Left colon (tissue), 2 donors: ENCODE results near the gene AQR. TPM values are rescaled to one million over a fixed set of nuclear protein-coding genes. Genes with fewer than 3 reads are reported as not detected.
"Not testable (repeated sequence)": the region's sequence is repeated elsewhere in the genome, so short reads cannot be mapped to it uniquely, and the experiment has no call there.

ENCODE experiments used
- ATAC-seq: fragments of 200-7000 bp; cut with Tn5 transposase; one replicate; pipeline ENCODE4 v1.9.1; 2020; ENCODE audit warnings: mild to moderate bottlenecking, moderate library complexity
- DNase-seq, 2 donors: peaks; one replicate each; pipeline ENCODE4 v3.0.0-alpha.2; 2020
- intact Hi-C, 2 donors: fragments of 100-400 bp; cut with DNase I in 1 of 2; cut with micrococcal nuclease in 1 of 2; formaldehyde crosslinking; loops; one replicate each; pipeline versions ENCODE4 v1.11.2 to v1.14.0; 2022; cut with DNase I, micrococcal nuclease
- total RNA-seq, 2 donors: library from RNA; stranded (reverse); fragmentation: NEBNext Ultra II Directional; extraction: Animal tissue kit (Norgen Biotek cat#: 25700); gene quantifications; one replicate each; pipeline ENCODE4 v1.2.1, GENCODE V29; 2021
- donor health status: DM: no; HTN: no; CAD: no.
- donor health status: DM: yes; HTN: yes; CAD: no.

AQR gene
- total RNA-seq, 2 donors from 2014 or later: 22.7 to 24.3 TPM

DNA sequence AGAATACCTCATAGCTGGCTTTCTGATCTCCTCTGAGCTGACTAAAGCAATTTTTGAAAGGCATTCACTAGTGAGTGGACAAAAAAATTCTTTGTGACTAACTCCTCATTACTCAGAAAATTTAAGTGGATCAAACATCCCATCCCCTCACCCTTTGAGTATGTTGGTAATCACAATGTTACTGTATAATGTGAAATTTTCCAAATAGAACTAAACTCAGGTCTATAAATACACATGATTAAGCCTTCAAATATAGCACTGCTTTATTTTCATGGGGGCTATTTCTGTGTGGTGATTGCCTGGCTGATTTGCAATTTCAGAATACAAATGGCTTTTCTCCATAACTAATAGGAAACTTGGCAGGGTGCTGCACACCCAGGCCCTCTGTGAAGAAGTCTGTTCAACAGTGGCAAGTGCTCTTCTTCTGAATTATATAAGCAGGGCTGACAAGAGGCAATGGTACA lies 128.2 kb downstream of the AQR start:
- intact Hi-C loops: no loop called here
- DNase-seq (no peak), ATAC-seq (no peak)

- DNase-seq: no peak
- intact Hi-C loops: no loop called here
- ATAC-seq: no peak
Observed at GRCh38 chr15:34838282-34838681, 131.3 kb downstream of the AQR start.

DNA sequence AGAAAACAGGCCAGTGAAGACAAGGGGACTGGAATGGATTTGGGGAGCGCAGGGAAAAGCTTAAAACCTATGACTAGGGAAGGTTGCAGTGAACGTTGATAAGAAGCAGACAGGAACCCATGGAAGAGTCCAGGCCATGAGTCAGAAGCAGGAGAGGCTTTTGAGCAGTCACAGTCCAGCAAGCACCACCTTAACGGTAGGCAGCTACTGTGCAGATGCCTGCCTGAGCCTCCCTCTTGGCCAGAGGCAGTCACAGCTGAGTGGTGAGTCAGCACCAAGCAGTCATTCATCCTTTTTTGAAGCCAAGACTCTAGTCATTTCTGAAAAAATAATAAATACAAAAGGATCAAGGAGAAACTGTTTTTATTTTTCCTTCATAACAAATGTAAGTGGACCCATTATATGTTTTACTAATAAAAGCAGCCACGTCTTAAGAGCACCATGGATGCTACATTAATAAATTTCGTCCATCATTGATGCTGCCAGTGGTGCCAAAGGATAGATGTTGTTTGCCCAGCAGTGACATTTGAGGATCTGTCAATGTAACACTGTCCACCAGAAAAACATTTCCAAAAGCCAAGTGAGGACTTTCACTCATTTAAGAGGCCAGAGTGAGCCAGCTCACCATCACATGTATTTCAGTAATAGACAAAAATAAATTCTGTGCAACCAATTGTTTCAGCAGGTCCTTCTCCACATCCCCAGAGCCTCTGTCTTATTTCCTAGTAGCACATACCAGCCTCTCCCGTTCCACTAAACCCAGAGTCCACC lies 132.1 kb downstream of the AQR start:
- DNase-seq (no peak), ATAC-seq (no peak)
- intact Hi-C loops: no loop called here

GRCh38 chr15:34828145-34828911 lies 141.2 kb downstream of the AQR start:
- DNase-seq (no peak), ATAC-seq (no peak)
- intact Hi-C loops: no loop called here

DNA sequence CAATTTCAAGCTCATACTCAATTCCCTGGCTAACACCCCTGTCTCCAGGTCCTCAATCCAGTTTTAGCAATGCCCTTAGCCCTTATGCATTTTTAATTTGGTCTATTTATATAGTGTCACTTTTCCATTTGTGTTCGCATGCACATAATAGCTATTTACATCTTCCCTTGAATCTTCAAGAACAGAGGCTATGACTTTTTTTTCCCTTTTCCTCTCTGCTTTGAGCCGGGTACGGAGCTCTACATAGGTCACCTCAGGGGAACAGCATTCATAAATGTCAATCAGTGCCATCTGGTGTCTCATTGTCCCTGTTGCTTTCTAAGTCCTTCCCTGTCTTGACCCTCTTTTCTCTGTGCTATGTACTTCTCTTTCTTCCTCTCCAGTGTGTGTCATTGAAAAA lies 147.7 kb downstream of the AQR start:
- ATAC-seq (no peak), DNase-seq (no peak)
- intact Hi-C loops: no loop called here

- intact Hi-C loops: no loop called here
- DNase-seq (no peak), ATAC-seq (no peak)
Observed at GRCh38 chr15:34820110-34820509, 149.4 kb downstream of the AQR start.

DNA sequence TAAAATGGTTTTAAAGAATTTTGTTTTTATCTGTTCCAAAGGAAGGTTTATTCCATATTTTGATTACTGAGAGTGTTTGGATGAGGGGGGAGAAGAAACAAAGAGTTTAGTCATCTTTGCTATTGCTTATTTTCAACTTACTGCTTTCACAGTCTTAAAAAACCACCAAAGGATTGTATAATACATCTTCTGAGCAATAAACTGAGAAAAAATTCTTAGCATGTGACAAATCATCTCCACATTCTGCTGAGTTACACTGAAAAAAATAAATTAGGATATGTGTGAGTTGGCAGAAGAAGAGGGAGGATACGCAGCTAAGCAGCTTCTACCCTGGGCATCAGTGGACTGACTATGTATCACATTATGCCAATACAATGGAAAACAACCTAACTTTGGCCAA lies 151.0 kb downstream of the AQR start:
- ATAC-seq (no peak), DNase-seq (no peak)
- intact Hi-C loops: no loop called here

DNA sequence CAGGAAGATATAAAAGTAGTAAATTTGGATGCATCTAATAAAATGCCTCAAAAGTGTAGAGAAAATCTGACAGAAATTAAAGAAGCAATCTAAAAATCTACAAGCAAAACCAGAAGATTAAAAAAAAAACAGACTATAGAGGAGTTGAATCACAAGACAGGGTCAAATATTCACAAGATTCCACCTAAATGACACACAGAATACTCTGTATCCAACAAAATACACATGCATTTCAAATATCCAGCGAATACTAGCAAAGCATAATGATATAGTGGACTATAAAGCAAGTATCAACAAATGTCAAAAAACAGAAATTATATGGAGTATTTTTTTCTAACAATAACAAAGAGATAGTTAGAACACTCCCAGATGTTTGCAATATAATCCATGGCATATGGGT lies 153.7 kb downstream of the AQR start:
- DNase-seq (no peak), ATAC-seq (no peak)
- intact Hi-C loops: no loop called here

GRCh38 chr15:34813446-34814190 lies 155.9 kb downstream of the AQR start:
- DNase-seq: no peak
- no peak for ATAC-seq
- intact Hi-C loops: no loop called here

DNA sequence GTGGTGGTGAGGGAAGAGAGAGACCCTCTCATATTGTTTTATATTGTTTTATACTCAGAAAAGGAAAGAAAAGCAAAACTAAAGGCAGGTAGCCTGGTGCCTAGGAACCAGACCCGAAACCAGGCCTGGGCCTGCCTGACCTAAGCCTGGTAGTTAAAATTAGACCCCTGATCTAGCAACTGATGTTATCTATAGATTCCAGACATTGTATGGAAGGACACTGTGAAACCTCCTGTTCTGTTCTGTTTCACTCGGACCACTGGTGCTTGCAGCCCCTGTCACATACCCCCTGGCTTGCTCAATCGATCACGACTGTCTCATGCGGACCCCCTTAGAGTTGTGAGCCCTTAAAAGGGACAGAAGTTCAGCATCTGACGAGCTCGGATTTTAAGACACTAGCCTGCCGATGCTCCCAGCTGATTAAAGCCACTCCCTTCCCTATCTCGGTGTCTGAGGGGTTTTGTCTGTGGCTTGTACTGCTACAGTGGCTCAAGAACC lies 156.6 kb downstream of the AQR start:
- DNase-seq, ATAC-seq, intact Hi-C loops: not testable (repeated sequence)

DNA sequence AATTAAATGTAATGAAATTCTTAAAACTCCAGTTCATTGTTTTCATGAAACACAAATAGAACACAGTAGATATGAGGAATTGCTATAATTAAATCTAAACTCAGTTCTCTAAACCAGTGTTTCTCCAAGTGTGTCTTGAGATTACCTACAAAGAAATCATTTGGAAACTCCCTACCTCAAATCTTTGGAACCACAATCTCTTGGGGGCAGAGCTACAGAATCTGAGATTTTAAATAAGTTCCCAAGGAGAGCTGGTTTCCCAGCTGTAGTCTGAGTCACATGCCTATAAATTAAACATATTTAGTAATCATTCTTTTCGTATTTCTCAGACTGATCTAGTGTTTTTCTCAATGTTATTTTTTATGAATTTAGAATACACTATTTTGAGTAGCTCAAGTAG lies 157.2 kb downstream of the AQR start:
- ATAC-seq: no peak
- intact Hi-C loops: no loop called here

GRCh38 chr15:34810443-34811129 lies 159.0 kb downstream of the AQR start:
- intact Hi-C loops: no loop called here
- ATAC-seq: no peak

More for the DNA sequence above, 157.2 kb downstream of the AQR start:
- DNase-seq: no peak

DNA sequence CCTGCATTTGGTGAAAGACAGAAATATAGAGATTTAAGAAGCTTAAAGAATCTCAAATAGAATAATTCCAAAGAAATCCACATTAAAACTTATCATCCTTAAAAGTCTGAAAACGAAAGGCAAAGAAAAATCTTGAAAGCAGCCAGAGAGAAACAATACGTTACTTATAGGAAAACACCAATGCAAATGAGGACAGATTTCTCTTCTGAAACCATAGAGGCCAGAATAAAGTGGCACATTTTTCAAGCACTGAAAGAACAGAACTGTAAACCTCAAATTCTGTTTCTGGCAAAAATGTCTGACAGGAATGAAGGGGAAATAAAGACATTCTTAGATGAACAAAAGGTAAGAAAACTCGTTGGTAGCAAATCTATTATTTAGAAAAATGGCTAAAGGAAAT lies 160.4 kb downstream of the AQR start:
- intact Hi-C loops: no loop called here
- ATAC-seq (no peak), DNase-seq (no peak)

More at GRCh38 chr15:34810443-34811129, 159.0 kb downstream of the AQR start:
- DNase-seq: no peak

GRCh38 chr15:34808016-34808415 lies 161.5 kb downstream of the AQR start:
- intact Hi-C loops: no loop called here
- DNase-seq (no peak), ATAC-seq (no peak)

DNA sequence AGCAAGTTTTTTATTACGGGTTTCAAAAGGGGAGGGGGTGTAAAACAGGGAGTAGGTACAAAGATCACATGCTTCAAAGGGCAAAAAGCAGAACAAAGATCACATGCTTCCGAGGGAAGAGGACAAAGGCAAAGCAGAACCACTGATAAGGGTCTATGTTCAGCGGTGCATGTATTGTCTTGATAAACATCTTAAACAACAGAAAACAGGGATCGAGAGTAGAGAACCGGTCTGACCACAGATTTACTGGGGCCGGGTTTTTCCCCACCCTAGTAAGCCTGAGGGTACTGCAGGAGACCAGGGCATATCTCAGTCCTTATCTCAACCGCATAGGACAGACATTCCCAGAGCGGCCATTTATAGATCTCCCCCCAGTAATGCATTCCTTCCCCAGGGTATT lies 162.3 kb downstream of the AQR start:
- ATAC-seq, intact Hi-C loops, DNase-seq: not testable (repeated sequence)

GRCh38 chr15:34804776-34805175 lies 164.8 kb downstream of the AQR start:
- no peak for ATAC-seq
- DNase-seq: no peak
- intact Hi-C loops: no loop called here

GRCh38 chr15:34804113-34804512 lies 165.4 kb downstream of the AQR start:
- intact Hi-C loops: no loop called here
- DNase-seq (no peak), ATAC-seq (no peak)

DNA sequence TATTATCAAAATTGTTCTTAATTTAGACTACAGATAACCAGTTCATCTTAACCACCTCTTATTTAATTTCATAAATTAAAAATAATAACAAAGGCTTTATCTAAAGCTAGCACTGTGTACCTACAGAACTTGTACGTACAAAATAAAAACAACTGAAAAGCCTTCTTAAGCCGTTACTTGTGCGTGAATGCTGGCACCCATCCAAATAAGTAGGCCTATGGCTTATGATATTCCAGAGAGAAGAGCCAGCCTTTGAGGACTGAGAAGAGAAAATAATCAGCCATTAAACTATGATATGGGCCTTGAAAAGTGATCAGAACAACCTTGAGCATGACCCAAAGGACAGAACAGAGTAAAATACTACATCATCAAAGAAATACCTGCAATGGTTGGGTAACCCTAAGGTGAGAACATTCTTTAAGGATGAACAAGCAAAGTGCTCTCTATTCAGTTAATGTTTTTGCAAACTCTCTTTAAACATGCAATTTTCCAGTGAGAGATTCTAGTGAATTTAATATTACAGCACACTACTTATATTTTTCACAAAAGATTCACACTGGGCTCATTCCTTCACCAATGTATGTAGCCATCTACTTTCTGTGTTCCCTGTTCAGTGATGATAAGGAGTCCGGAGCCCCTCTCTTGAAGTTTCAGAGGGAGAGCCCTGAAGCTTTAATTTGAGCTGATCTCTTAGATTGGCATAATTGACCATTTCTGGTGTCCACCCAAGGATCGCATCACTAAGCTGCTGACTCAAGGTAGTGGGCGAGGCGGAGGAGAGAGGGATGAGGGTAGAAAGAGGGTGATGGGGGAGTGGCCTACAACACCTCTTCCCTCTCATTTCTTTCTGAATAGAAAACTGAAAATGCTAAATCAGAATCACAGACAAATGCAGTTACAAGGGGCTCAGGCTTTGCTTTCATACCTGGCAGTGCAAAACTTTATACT lies 166.5 kb downstream of the AQR start:
- intact Hi-C loops: no loop called here
- ATAC-seq (no peak), DNase-seq (no peak)
